Activated CD8-positive, alpha-beta memory T cell treated with anti-CD3 and anti-CD28 coated beads, Interleukin-2, amount 50 U/mL, for 48 hours (primary cell): ENCODE results near the gene ADGRV1.

Source experiments
- DNase-seq: peaks from one replicate; pipeline ENCODE4 v3.0.0-alpha.2; 2020

ADGRV1 gene

GRCh38 chr5:90878549-90879196, 320.1 kb downstream of the ADGRV1 start:
- DNase-seq, result no peak

GRCh38 chr5:90881626-90882150, 323.1 kb downstream of the ADGRV1 start:
- DNase-seq, result no peak

GRCh38 chr5:90882448-90882847, 323.9 kb downstream of the ADGRV1 start:
- no peak for DNase-seq

DNA sequence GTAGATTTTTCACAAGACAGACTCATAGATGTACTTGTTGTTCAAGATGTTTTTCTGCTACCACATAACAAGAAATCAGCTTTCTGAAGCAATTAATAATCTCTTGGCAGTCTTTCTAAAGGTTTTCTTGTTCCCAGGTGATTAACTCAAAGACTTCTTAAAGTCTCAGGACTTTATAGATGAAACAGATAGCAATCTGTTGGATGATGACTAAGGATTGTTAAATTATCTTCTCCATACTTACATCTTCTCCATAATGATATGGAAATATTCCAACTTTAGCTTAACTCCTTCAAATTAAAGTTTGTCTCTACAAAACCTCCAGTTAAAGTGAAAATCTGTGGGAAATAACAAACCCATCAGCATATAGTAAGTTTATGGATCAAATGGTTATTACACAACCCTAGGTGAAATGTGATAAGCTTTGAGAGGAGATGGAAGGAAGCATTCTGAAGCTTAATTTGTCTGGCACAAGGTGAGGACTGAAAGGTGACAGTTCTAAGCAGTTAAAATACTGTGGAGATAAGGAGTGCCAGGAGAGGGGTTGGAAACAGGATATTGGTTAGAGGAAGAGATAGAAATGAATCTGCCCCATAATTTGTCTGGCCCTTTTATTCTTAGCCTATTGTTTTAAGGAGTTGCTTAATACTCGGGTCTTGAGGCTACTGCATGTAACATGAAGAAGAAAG, 326.7 kb downstream of the ADGRV1 start:
- DNase-seq, result no peak

- no peak for DNase-seq
Measured at GRCh38 chr5:90886381-90886780, 327.8 kb downstream of the ADGRV1 start.

- no peak for DNase-seq
Measured at GRCh38 chr5:90888511-90889324, 330.1 kb downstream of the ADGRV1 start.

- DNase-seq, result no peak
Measured at GRCh38 chr5:90889325-90889600, 330.7 kb downstream of the ADGRV1 start.

DNA sequence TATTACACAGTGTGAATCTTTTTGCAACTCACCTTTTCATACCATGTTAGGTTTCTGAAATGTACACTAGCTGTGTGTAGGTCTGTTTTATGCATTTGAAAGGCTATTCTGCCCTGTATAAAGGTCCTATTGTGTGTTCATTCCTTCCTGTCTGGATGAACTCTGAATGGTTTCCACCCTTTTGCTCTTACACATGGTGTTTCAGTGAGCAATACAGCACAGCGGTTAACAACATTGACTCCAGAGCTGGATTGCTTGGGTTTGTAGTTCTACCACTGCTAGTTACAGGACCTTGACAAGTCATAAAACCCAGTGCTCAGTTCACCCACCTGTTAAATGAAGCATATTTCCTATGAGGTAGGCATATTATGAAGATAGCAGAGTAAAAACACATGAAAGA, 331.6 kb downstream of the ADGRV1 start:
- no peak for DNase-seq

DNA sequence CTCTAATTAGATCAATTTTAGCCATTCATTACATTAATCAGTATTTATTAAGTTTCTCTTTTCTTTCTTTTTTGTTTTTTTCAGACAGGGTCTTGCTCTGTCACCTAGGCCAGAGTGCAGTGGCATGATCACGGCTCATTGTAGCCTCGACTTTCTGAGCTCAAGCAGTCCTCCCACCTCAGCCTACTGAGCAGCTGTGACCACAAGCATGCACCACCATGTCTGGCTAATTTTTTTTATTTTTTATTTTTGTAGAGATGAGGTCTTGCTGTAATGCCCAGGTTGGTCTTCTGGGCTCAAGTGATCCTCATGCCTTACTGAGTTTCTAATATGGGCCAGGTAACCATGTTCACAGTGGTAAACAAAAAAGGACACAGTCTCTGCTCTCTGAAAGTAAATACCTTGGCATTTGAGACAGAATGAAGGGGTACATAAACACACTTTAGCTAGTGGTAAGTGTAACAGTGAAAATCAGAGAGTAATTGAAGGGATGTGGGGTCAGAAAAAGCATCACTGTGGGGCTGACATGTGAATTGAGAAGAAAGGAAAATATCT, 336.3 kb downstream of the ADGRV1 start:
- no peak for DNase-seq

GRCh38 chr5:90897618-90898017, 339.0 kb downstream of the ADGRV1 start:
- DNase-seq, result no peak

DNA sequence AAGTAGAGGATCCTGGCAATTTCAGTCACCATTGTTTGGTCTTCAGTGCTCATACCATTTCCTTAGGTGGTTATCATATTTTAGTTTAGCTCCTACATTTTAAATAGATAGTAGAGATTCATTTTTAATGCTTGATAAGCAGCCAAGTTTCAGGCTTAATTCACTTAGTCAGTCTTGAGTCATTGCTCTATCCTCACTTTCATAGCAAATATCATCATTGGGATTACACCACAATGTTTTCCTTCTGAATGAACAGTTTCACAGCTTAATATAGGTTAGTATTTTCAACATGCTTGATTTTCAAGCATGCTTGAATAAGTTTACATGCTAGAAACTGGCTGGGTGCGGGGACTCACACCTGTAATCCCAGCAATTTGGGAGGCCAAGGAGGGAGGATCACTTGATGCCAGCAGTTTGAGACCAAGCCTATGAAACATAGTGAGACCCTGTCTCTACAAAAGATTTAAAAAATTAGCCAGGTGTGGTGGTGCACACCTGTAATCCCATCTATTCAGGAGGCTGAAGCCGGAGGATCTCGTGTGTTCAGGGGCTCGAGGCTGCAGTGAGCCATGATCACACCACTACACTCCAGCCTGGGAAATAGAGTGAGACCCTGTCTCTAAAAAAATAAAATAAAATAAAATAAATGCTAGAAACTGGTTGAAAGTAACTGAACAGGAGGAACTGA, 339.9 kb downstream of the ADGRV1 start:
- no peak for DNase-seq

DNA sequence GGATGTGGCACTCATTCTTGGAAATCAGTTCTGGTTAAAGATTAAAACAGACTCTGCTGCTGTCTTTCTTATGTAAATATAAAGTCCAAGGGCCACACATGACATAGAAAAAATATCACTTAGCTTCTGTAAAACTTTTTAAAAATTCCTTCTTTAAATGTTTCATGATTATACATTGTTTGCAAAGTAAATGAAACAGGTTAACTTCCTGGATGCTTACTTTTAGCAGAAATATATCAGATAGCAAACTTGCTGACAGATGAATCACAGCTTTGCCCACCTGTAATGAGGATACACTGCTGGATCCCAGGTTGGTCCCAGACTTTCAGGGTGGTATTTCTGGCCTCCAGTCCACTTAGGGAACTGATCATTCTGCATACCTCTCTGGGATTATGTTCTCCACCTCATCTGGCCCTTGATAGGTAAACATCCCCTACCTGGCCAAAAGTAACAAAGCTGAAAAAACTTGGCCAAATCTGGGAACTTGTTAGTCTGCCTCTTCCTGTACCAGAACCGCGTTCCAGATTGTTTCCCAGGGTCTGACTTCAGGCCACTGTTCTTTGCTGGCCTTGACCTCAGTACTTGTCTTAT, 340.5 kb downstream of the ADGRV1 start:
- DNase-seq, result no peak

GRCh38 chr5:90901261-90901660, 342.7 kb downstream of the ADGRV1 start:
- no peak for DNase-seq

GRCh38 chr5:90902170-90902569, 343.6 kb downstream of the ADGRV1 start:
- no peak for DNase-seq

DNA sequence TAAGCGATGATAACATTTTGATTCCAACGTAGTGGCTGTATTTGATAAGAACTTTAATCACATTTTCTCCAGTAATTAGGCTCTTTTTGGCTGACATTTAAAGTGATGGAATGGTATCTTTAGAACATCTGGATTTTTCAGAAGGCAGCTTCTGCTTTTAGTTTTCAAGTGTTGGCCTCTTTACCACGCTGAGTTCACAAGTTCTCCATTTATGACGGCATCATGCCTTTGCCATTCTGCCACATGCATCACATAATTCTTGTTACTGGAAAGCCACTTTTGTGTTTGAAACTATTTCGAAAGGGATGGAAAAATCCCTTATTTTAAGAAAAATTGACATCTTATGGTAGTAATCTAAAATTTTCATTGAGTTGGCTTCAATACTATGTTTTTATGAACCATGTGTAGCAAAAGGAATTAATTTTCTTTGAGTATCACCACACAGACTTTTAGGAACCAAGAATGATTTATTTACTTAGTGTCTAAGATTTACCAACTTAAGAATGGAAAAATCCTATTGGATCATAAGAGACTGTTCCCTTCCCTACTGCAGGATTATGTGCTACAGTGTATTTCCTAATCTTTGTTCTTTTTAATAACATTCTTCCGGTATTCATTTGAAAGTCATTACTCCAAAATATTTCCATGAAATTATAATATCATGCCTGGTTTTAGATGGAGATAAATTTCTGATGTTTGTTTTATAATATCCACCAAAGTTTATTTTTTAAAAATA, 344.2 kb downstream of the ADGRV1 start:
- no peak for DNase-seq

DNA sequence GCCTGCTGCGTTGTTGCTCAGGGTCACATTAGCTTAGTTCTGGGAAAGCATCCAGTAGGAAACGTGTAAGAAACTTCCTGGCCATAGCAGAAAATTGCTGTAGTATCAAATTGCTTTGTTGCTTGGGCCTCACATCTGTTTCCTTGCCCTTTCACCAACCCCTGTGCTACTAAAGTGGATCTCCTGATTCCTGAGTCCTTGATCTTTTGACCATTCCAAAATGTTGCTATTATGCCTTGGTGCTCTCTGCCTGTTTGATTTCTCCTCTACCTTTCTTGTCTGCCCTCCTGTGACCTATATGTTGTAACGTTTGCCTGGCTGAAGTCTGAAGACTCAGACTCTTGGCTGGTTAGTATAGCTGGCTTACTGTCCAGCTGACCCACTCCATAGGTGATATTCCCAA, 350.5 kb downstream of the ADGRV1 start:
- no peak for DNase-seq

DNA sequence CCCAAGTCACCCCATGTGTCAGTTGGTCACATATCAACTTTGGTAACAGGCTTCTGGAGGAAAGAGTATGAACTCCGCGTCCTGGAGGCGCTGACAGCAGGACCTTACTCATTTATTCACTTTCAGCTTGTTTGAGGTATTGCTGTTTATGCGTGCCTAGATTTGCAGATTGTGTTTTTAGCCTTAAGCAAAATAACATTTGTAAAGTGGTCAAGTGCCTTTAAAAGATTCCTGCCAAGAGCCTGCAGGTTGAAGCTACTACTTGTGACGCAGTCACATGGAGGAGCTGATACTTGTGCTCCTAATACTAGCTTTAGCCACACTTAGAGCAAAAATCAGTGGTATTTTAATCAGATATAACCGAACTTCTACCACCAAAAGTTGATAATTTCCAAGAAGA, 351.3 kb downstream of the ADGRV1 start:
- no peak for DNase-seq

DNA sequence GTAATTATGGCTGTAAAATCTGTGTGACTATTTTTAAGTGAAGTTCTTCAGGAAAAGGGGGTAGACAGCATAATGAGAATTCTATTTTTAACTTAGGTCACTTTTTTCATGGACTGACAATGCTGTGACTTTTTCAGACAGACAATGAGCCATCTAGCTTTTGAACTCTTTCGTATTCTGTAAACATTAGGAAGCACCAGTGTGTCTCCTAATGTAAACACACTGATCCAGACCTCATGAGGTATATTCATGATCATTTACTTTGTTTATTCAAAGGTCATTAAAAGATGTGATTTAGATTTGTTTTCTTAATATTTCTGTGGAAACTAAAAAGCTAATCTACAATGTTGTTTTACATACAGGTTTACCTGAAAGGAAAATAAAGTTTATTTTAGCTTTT, 352.6 kb downstream of the ADGRV1 start:
- DNase-seq, result no peak

DNA sequence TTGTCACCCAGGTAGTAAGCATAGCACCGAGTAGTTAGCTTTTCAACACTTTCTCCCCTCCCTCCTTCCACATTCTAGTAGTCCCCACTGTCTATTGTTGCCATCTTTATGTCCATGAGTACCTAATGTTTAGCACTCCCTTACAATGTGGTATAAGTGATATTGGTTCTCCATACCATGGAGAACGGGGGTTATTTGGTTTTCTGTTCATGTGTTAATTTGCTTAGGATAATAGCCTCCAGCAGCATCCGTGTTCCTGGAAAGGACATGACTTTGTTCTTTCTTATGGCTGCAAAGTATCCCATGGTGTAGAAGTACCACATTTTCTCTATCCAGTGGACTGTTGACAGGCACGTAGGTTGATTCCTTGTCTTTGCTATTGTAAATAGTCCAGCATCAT, 353.9 kb downstream of the ADGRV1 start:
- DNase-seq, result no peak

DNA sequence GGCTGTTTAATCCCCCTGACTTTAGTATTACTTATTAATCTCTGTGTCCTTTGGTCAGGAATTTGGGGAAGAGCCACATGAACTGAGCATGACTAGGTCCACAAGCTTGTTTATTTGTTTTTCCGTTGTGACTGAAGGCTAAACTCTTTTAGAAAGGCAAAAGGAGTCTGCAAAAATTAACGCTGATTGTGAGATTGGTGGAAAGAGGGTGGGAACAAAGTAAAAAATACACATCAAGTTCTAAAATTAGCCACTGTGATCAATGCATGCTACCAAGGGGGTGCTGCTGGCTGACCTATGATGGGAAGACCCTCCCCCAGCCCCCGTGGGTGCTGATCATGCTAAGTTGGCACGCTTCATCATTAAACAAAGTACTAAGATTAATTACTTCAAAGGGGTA, 356.8 kb downstream of the ADGRV1 start:
- DNase-seq, result no peak

DNA sequence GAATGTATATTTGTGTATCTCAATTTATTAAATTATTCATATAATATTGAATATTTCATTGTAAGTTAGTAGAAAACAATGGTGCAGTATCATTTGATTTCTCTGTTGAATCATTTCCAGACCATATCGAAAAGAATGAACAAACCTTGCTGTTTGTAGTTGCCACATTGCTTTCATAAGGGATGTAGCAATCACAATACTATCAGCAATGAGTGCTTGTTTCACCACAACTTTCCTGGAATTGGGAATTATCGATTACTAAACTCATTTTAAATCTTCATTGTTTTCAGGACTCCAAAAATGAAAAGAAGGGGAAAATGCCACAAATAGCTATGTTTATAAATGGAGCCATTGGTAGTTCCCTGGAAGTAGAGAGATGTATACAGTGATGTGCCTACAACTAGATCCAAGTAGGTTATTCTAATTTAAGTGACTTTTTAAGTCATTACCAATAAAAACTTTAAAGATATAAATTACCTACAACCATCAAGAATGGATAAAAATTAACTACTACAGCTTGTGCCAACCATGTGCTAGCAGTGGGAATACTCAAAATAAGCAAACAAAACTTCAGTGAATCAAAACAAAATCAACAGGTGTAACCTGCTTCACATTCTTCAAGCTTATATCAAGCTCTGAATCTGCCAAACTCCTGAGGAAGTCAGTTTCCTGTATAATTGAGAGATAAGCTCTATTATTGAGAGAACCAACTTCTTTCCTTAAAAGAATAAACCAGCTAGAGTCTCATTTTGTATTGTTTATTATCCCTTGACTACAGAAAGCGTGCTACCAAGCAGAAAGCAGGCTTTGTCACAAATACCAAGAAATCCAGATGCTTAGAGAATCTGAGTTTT, 358.6 kb downstream of the ADGRV1 start:
- DNase-seq, result no peak
